Measurements from ENCODE around the gene GON4L.

The GON4L gene

DNA sequence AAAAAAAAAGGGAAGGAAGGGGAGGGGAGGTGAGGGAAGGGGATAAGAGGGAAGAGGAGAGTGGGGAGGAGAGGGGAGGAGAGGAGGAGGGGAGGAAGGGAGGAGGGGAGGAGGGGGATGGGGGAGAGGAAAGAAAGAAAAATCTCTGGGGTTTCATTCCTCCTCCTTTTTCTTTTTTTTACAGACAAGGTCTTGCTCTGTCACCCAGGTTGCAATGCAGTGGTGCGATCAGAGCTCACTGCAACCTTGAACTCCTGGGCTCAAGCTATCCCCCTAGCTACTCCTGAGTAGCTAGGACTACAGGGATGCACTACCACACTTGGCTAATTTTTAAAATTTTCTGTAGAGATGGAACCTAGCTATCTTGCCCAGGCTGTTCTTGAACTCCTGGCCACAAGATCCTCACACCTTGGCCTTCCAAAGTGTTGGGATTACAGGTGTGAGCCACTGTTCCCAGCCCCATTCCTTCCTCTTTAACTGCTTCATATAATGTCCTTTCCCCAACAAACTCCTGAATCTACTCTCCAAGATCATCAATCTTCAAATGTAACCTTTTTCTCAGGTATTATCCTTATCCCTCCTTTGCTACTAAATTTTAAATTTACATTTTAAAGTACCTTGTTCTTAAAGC is 23.2 kb downstream of the GON4L start:
- peak overlapping the region in 1 of 3 experiments; percentile 37 for H3K27ac Mint-ChIP-seq
- peaks cover 43% of the 10 kb centered on the region for H3K36me3 Mint-ChIP-seq (ENCODE audit: low read depth)
- no peaks in the 10 kb centered on the region for H3K4me1 Mint-ChIP-seq
- H3K4me3 Mint-ChIP-seq = no peak overlapping the region
- TF ChIP-seq, protein P1, sequence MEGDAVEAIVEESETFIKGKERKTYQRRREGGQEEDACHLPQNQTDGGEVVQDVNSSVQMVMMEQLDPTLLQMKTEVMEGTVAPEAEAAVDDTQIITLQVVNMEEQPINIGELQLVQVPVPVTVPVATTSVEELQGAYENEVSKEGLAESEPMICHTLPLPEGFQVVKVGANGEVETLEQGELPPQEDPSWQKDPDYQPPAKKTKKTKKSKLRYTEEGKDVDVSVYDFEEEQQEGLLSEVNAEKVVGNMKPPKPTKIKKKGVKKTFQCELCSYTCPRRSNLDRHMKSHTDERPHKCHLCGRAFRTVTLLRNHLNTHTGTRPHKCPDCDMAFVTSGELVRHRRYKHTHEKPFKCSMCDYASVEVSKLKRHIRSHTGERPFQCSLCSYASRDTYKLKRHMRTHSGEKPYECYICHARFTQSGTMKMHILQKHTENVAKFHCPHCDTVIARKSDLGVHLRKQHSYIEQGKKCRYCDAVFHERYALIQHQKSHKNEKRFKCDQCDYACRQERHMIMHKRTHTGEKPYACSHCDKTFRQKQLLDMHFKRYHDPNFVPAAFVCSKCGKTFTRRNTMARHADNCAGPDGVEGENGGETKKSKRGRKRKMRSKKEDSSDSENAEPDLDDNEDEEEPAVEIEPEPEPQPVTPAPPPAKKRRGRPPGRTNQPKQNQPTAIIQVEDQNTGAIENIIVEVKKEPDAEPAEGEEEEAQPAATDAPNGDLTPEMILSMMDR (IDR thresholded peaks at IDR 0.05; ENCODE audit: unreplicated experiment in 3 of 3) = no peak
- no peaks in the 10 kb centered on the region for H3K9me3 Mint-ChIP-seq
- H3K27me3 Mint-ChIP-seq (ENCODE audit: low read depth) = no peaks in the 10 kb centered on the region

DNA sequence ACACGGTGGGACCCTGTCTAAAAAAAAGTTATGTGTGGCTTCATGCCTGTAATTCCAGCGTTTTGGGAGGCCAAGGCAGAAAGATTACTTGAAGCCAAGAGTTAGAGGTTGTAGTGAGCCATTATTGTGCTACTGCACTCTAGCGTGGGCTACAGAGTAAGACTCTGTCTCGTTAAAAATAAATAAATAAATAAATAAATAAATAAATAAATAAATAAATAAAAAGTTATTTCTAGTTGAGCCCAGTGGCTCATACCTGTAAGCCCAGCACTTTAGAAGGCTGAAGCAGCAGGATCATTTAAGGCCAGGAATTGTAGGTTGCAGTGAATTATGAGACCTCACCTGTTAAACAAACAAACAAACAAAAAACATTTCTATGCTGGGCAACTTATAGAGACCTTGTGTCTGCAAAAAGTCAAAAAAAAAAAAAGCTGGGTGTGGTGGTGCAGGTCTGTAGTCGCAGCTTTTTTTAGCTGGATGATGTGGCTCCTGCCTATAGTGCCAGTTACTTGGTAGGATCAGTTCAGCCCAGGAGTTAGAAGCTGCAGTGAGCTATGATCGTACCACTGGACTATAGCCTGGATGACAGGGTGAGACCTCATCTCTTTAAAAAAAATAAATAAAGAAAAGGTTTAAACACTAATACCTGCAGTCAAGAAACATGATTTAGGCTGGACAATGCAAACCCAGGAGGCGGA is 25.6 kb downstream of the GON4L start:
- H3K27ac Mint-ChIP-seq = no peak overlapping the region
- H3K4me3 Mint-ChIP-seq = no peak overlapping the region

GRCh38 chr1:155827450-155827849 is 29.6 kb downstream of the GON4L start:
- H3K27me3 Mint-ChIP-seq (ENCODE audit: low read depth) = no peaks in the 10 kb centered on the region

More for the DNA sequence above, 25.6 kb downstream of the GON4L start:
- peaks cover 42% of the 10 kb centered on the region for H3K36me3 Mint-ChIP-seq (ENCODE audit: low read depth)
- no peaks in the 10 kb centered on the region for H3K9me3 Mint-ChIP-seq
- TF ChIP-seq, protein P1 (IDR thresholded peaks at IDR 0.05; ENCODE audit: unreplicated experiment in 3 of 3) = no peak
- no peaks in the 10 kb centered on the region for H3K27me3 Mint-ChIP-seq (ENCODE audit: low read depth)
- H3K4me1 Mint-ChIP-seq = no peaks in the 10 kb centered on the region

GRCh38 chr1:155816351-155816750 is 40.7 kb downstream of the GON4L start:
- H3K27ac Mint-ChIP-seq = no peak overlapping the region
- H3K4me1 Mint-ChIP-seq = no peaks in the 10 kb centered on the region
- TF ChIP-seq, protein P1 (IDR thresholded peaks at IDR 0.05; ENCODE audit: unreplicated experiment in 3 of 3) = no peak
- H3K27me3 Mint-ChIP-seq (ENCODE audit: low read depth) = no peaks in the 10 kb centered on the region
- H3K36me3 Mint-ChIP-seq (ENCODE audit: low read depth) = peaks cover 60% of the 10 kb centered on the region
- no peaks in the 10 kb centered on the region for H3K9me3 Mint-ChIP-seq
- H3K4me3 Mint-ChIP-seq = no peak overlapping the region

More at GRCh38 chr1:155827450-155827849, 29.6 kb downstream of the GON4L start:
- peaks cover 39% of the 10 kb centered on the region for H3K36me3 Mint-ChIP-seq (ENCODE audit: low read depth)
- no peaks in the 10 kb centered on the region for H3K9me3 Mint-ChIP-seq
- no peaks in the 10 kb centered on the region for H3K4me1 Mint-ChIP-seq
- H3K4me3 Mint-ChIP-seq = no peak overlapping the region
- TF ChIP-seq, protein P1 (IDR thresholded peaks at IDR 0.05; ENCODE audit: unreplicated experiment in 3 of 3) = no peak
- H3K27ac Mint-ChIP-seq = no peak overlapping the region

- Mint-ChIP-seq H3K27me3 (ENCODE audit: low read depth) (no peaks in the 10 kb centered on the region), H3K27ac (no peak overlapping the region), H3K36me3 (ENCODE audit: low read depth) (peaks cover 51% of the 10 kb centered on the region), H3K4me3 (no peak overlapping the region), H3K9me3 (no peaks in the 10 kb centered on the region), H3K4me1 (no peaks in the 10 kb centered on the region)
- TF ChIP-seq, protein P1 (IDR thresholded peaks at IDR 0.05; ENCODE audit: unreplicated experiment in 3 of 3) = no peak
These were observed 43.3 kb downstream of the GON4L start for GRCh38 chr1:155813672-155814071.
